ENCODE measurements around the gene TANC2.

GRCh38 chr17:62949036-62949435 lies 17.0 kb upstream of the TANC2 start:
- TF ChIP-seq CTCF (conservative IDR thresholded peaks at IDR 0.05 in 1 of 2, IDR thresholded peaks at IDR 0.05 in 1 of 2; ENCODE audit: low read depth in 1 of 2, low read length in 2 of 2) (no peak), EZH2 (IDR thresholded peaks at IDR 0.05; ENCODE audit: low read length, missing control alignments) (no peak)
